Fibroblast of mammary gland (primary cell): ENCODE measurements around the gene HOXA4.

Experiments
- DNase-seq: peaks from one replicate; pipeline ENCODE4 v3.0.0-alpha.2; 2010; ENCODE audit warnings: low read depth
- H3K4me3 ChIP-seq: 2 replicates; pipeline ENCODE4 v1.5.1; 2011; ENCODE audit warnings: low read depth, mild to moderate bottlenecking, low read length, moderate library complexity; ENCODE audit not compliant: control insufficient read depth
- TF ChIP-seq, protein P1 (sequence below): conservative IDR thresholded peaks from 2 replicates; pipeline ENCODE4 v1.5.1; 2011; ENCODE audit warnings: low read depth, low read length, inconsistent platforms; ENCODE audit not compliant: control insufficient read depth, insufficient read depth

The HOXA4 gene

DNA sequence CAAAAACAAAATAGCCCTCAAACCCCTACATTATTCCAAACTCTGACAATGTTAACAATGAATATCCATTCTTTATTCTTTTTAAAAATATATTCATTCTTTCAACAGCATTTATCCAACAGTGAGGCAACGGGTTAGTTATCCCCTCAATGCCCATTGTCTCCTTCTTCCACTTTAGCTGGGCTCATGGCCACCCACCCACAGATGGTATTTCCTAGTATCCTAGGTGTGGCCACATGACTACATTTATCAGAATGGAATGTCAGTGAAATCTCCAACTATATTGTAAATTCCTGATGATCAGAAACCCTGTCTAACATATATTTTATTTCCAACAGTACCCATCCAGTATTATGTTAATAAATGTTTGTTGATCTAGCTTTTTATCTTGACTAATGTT lies 48.4 kb downstream of the HOXA4 start:
- H3K4me3 ChIP-seq = no peak overlapping the region
- TF ChIP-seq, protein P1, sequence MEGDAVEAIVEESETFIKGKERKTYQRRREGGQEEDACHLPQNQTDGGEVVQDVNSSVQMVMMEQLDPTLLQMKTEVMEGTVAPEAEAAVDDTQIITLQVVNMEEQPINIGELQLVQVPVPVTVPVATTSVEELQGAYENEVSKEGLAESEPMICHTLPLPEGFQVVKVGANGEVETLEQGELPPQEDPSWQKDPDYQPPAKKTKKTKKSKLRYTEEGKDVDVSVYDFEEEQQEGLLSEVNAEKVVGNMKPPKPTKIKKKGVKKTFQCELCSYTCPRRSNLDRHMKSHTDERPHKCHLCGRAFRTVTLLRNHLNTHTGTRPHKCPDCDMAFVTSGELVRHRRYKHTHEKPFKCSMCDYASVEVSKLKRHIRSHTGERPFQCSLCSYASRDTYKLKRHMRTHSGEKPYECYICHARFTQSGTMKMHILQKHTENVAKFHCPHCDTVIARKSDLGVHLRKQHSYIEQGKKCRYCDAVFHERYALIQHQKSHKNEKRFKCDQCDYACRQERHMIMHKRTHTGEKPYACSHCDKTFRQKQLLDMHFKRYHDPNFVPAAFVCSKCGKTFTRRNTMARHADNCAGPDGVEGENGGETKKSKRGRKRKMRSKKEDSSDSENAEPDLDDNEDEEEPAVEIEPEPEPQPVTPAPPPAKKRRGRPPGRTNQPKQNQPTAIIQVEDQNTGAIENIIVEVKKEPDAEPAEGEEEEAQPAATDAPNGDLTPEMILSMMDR = no peak
- DNase-seq = no peak

- DNase-seq = no peak
- TF ChIP-seq, protein P1 = no peak
- no peak overlapping the region for H3K4me3 ChIP-seq
Observed at GRCh38 chr7:27080844-27081436, 49.6 kb downstream of the HOXA4 start.

DNA sequence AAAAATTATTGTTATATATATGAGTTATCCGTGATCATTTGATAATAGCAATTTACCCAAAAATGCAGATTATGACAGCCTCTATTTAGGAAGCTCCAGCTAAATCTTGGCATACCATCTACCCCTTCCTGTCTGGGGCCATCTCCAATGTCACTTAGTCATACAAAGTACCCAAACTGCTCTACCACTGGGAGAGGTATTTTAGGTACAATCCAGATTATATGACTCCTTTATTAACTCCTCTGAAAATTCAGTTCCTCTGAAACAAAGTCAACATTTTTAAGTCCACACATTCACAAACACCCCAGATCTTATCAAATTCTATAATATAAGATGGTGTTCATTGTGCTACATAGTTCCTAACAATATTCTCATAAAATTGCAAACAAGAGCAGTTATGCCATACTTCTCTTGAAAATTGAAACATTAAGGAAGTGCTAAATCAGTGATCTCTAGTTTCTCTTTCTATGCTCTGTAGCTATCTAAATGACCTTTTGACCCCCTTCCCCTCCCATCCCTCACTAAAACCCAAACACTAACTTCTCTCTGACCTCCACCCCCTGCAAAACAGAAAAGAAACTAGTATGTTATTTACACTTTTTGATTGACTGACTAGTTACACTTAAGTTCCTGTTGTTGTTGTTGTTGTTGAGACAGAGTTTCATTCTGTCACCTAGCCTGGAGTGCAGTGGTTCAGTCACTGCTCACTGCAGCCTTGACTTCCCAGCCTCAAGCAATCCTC lies 51.2 kb downstream of the HOXA4 start:
- TF ChIP-seq, protein P1 = no peak
- no peak overlapping the region for H3K4me3 ChIP-seq
- no peak for DNase-seq

GRCh38 chr7:27078616-27079233 lies 51.8 kb downstream of the HOXA4 start:
- H3K4me3 ChIP-seq = no peak overlapping the region
- no peak for DNase-seq
- TF ChIP-seq, protein P1 = no peak
